Endothelial cell of umbilical vein (primary cell): ENCODE results near the gene SLC4A1AP. TPM values are rescaled to one million over a fixed set of nuclear protein-coding genes. Genes with fewer than 3 reads are reported as not detected.

ENCODE experiments used
- BruUV-seq: library from RNA; stranded (reverse); fragments of 400-500 nt; replicated peaks from 2 replicates; lab custom pipeline; 2021; lab: Mats Ljungman, UMichigan
- CTCF ChIA-PET: fragments of 300-600, 350-600 bp; sonication (Branson Sonifier 250); formaldehyde crosslinking; loops from one replicate; lab custom pipeline; 2021; ENCODE audit warnings: antibody characterized with exemption, inconsistent platforms; lab: Charles Lee
- POLR2A ChIA-PET: fragments of 300-600, 350-600 bp; sonication (Branson Sonifier 250); formaldehyde crosslinking; loops from one replicate; lab custom pipeline; 2021; ENCODE audit warnings: antibody characterized with exemption, inconsistent platforms; lab: Charles Lee
- DNase-seq: peaks from one replicate; pipeline ENCODE4 v3.0.0-alpha.2; 2011; ENCODE audit warnings: low read depth, low spot score
- FAIRE-seq: peaks from 2 replicates; lab custom pipeline; 2011; peaks lifted over from hg19 to GRCh38; lab: Jason Lieb, UNC
- H2AFZ ChIP-seq: 2 replicates; pipeline ENCODE4 v1.6.0; 2012; ENCODE audit warnings: low read depth, low read length, control low read depth, inconsistent platforms
- H3K27ac ChIP-seq: 2 replicates; pipeline ENCODE4 v1.5.1; 2011; ENCODE audit warnings: low read depth, mild to moderate bottlenecking, control low read depth, low read length, moderate library complexity; ENCODE audit not compliant: insufficient read depth
- H3K27me3 ChIP-seq, 2 experiments: 2 replicates each; pipeline versions ENCODE4 v1.6.0 to v1.6.1; 2011; ENCODE audit warnings: low read length in 2 of 2, mixed read lengths in 1 of 2; ENCODE audit not compliant: control insufficient read depth in 2 of 2, insufficient read depth in 2 of 2
- H3K36me3 ChIP-seq, 2 experiments: 2 replicates in 1 of 2; 3 replicates in 1 of 2; pipeline ENCODE4 v1.5.1; 2011; ENCODE audit warnings: low read length in 2 of 2, mild to moderate bottlenecking in 1 of 2, moderate library complexity in 1 of 2; ENCODE audit not compliant: control insufficient read depth in 2 of 2, insufficient read depth in 2 of 2; ENCODE audit errors: extremely low read depth in 1 of 2
- H3K4me1 ChIP-seq: 3 replicates; pipeline ENCODE4 v1.5.1; 2011; ENCODE audit warnings: mild to moderate bottlenecking, low read length; ENCODE audit not compliant: control insufficient read depth, insufficient read depth; ENCODE audit errors: extremely low read depth
- H3K4me2 ChIP-seq: 2 replicates; pipeline ENCODE4 v1.6.1; 2011; ENCODE audit warnings: low read length, control low read depth, mixed read lengths; ENCODE audit not compliant: insufficient read depth
- H3K4me3 ChIP-seq, 3 experiments: fragments of 200-600 bp in 1 of 3; sonication (generic), shearing (Covaris generic) in 1 of 3; replicated peaks in 1 of 3; 2 replicates each; pipeline ENCODE4 v1.5.1; 2011 to 2016; ENCODE audit warnings: control low read depth in 3 of 3, low read length in 3 of 3, mild to moderate bottlenecking in 2 of 3, inconsistent platforms in 1 of 3, low read depth in 1 of 3, moderate library complexity in 1 of 3; ENCODE audit not compliant: insufficient read depth in 1 of 3
- H3K79me2 ChIP-seq: 2 replicates; pipeline ENCODE4 v1.6.0; 2012; ENCODE audit warnings: low read length, inconsistent platforms; ENCODE audit not compliant: control insufficient read depth, insufficient read depth
- H3K9ac ChIP-seq: replicated peaks from 2 replicates; pipeline ENCODE3; 2011; ENCODE audit warnings: low read length, control low read depth; ENCODE audit not compliant: insufficient read depth; ENCODE audit errors: extremely low read depth
- H3K9me1 ChIP-seq: replicated peaks from 3 replicates; pipeline ENCODE4 v1.6.0; 2011; ENCODE audit warnings: mild to moderate bottlenecking, low read length; ENCODE audit not compliant: control insufficient read depth, insufficient read depth; ENCODE audit errors: extremely low read depth
- H3K9me3 ChIP-seq: replicated peaks from 2 replicates; pipeline ENCODE4 v1.5.1; 2012; ENCODE audit warnings: low read length, inconsistent platforms; ENCODE audit not compliant: control insufficient read depth, insufficient read depth
- H4K20me1 ChIP-seq: replicated peaks from 2 replicates; pipeline ENCODE3; 2011; ENCODE audit warnings: mild to moderate bottlenecking, low read length; ENCODE audit not compliant: control insufficient read depth, insufficient read depth; ENCODE audit errors: extremely low read depth
- EZH2 ChIP-seq: IDR thresholded peaks from 2 replicates; pipeline ENCODE4 v1.6.1; 2012; ENCODE audit warnings: borderline replicate concordance, low read depth, mild to moderate bottlenecking, moderate library complexity, low read length, inconsistent platforms; ENCODE audit not compliant: severe bottlenecking
- FOS ChIP-seq: IDR thresholded peaks from 2 replicates; pipeline ENCODE4 v1.6.1; 2011; ENCODE audit warnings: mild to moderate bottlenecking, low read length, moderate library complexity, borderline replicate concordance; ENCODE audit not compliant: insufficient read depth
- JUN ChIP-seq: IDR thresholded peaks from 2 replicates; pipeline ENCODE4 v1.6.1; 2011; ENCODE audit warnings: borderline replicate concordance, low read depth; ENCODE audit not compliant: insufficient read length, insufficient read depth
- MAX ChIP-seq: IDR thresholded peaks from 2 replicates; pipeline ENCODE4 v1.6.1; 2011; ENCODE audit not compliant: insufficient read depth, insufficient read length
- dilution Hi-C: fragments of 300-500 bp; cut with MboI; formaldehyde crosslinking; loops from one replicate; pipeline ENCODE4 v1.15.0; 2019; ENCODE audit warnings: low sequenced_read_pairs; ENCODE audit not compliant: extremely low pct_ligation_motif_present
- intact Hi-C: fragments of 100-400 bp; cut with micrococcal nuclease; formaldehyde crosslinking; loops from one replicate; pipeline ENCODE4 v1.10.0; 2022
- polyA plus RNA-seq, 4 experiments: library from polyadenylated mRNA; depleted of rRNA in 3 of 4; stranded (reverse) in 3 of 4; unstranded in 1 of 4; fragments of >200 nt; gene quantifications; 2 replicates each; pipeline versions ENCODE4 v1.2.1 to v1.2.3, GENCODE V29; 2011 to 2012; ENCODE audit warnings: missing spikeins in 1 of 4
- total RNA-seq: library from RNA; stranded (reverse); gene quantifications from 2 replicates; pipeline ENCODE4 v1.2.3, GENCODE V29; 2021

The SLC4A1AP gene
- total and polyA plus RNA-seq, 2 donors (not counting 3 experiments of a cell fraction or from before 2014, with no cell fraction given): 9.5 to 28.4 TPM

GRCh38 chr2:27645197-27645596 lies 18.5 kb upstream of the SLC4A1AP start:
- FAIRE-seq: no peak
- Histone ChIP-seq H3K27ac (no peak overlapping the region), H2AFZ (no peak overlapping the region), H3K27me3 (no peaks in the 10 kb centered on the region), H4K20me1 (no peaks in the 10 kb centered on the region), H3K9ac (no peak overlapping the region), H3K9me1 (no peaks in the 10 kb centered on the region), H3K79me2 (no peaks in the 10 kb centered on the region), H3K4me1 (no peaks in the 10 kb centered on the region), H3K4me3 (no peak overlapping the region), H3K9me3 (no peaks in the 10 kb centered on the region), H3K36me3 (peaks cover 13 to 14% of the 10 kb centered on the region in 2 experiments), H3K4me2 (no peak overlapping the region)
- ChIA-PET POLR2A (interaction anchor here (0.7 kb wide), 1 partner anchor 206 kb away, joined by 3 read pairs; no protein-coding TSS in a partner anchor), CTCF (interaction anchor here (1.2 to 2.6 kb wide), 2 partner anchors 38 to 183 kb away, joined by 3 to 10 read pairs; no protein-coding TSS in a partner anchor)
- dilution Hi-C loops (no loop called here), intact Hi-C loops (no loop called here)
- DNase-seq: no peak
- TF ChIP-seq MAX (no peak), FOS (no peak), JUN (no peak)
- no TSS peak for BruUV-seq

- ChIA-PET CTCF (interaction anchor here (1.4 to 2.6 kb wide), 2 partner anchors 14 to 36 kb away, joined by 3 to 10 read pairs; no protein-coding TSS in a partner anchor), POLR2A (no interaction called here)
- no peak overlapping the region for H3K27ac ChIP-seq
- no peak for FAIRE-seq
- H3K9ac ChIP-seq: no peak overlapping the region
- BruUV-seq: no TSS peak
- no peaks in the 10 kb centered on the region for H3K9me1 ChIP-seq
- no peaks in the 10 kb centered on the region for H3K9me3 ChIP-seq
- no peaks in the 10 kb centered on the region for H3K79me2 ChIP-seq
- peaks cover under 1% of the 10 kb centered on the region for H3K4me1 ChIP-seq
- DNase-seq: no peak
- H4K20me1 ChIP-seq: no peaks in the 10 kb centered on the region
- peaks cover 15 to 19% of the 10 kb centered on the region in 2 experiments for H3K36me3 ChIP-seq
- TF ChIP-seq EZH2: no peak
- dilution Hi-C loops: no loop called here
- no peak overlapping the region for H3K4me3 ChIP-seq
- no peak overlapping the region for H3K4me2 ChIP-seq
- no peak overlapping the region for H2AFZ ChIP-seq
- H3K27me3 ChIP-seq: no peaks in the 10 kb centered on the region
- intact Hi-C loops: no loop called here
These were observed 16.4 kb upstream of the SLC4A1AP start for GRCh38 chr2:27647289-27647688.
